ENCODE measurements around the gene CHST10.

CHST10 gene

DNA sequence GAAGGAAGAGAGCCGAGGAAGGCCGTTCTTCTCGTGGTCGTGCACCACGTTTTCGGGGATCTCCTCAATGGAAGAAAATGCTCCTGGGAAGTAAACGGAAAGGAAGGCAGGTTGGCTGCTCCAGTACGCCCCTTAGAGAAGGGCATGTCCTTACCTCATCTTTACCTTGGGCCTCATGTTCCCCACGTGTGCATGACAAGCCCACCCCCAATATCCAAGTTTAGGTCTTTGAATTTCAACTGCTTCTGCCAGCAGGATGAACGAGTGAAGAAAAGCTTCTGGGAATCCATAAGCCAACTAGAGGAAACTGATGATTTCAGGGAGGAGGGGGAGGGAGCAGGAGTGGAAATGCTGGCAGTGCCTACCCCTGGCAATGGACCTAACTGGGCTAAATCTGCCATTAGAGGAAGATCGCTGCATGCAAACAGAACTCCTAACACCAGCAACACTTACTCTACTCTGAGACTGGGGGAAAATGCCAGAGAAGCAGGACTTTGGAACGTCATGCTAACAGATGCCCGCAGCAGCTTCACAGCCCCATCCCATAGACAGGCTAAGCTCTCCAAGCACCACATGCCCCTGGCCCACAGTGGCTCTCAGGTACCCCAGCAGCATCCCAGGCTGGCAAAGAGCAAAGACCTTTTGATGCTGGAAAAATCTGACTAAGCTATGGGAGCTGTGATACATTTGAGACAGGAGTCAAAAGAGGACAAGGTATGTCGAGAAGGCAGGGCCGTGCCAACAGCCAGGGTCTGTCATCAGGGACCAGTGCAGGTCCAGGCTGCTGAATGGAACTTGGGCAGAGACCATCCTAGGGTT lies 21.7 kb downstream of the CHST10 start:
- Histone ChIP-seq H3K4me3 (ENCODE audit: insufficient read depth in 1 of 2, low read depth in 1 of 2, low read length in 2 of 2) (no peak overlapping the region), H3K23ac (ENCODE audit: low read length in 2 of 2) (no peak overlapping the region), H2BK120ac (ENCODE audit: low read depth, low read length) (no peak overlapping the region), H3K14ac (ENCODE audit: low read length in 2 of 2) (no peak overlapping the region), H3K27me3 (ENCODE audit: control insufficient read depth in 1 of 2, insufficient read depth in 1 of 2, low read length in 2 of 2) (no peaks in the 10 kb centered on the region), H2AFZ (ENCODE audit: low read depth, low read length) (no peak overlapping the region), H3K27ac (ENCODE audit: low read length, poor library complexity, severe bottlenecking) (no peak overlapping the region), H3K4me2 (ENCODE audit: low read length, poor library complexity, severe bottlenecking) (no peak overlapping the region), H3K9ac (ENCODE audit: low read length) (no peak overlapping the region), H3K4ac (ENCODE audit: low read depth in 1 of 2, low read length in 2 of 2) (no peak overlapping the region), H2AK5ac (ENCODE audit: low read length, severe bottlenecking) (no peak overlapping the region), H3K4me1 (ENCODE audit: control insufficient read depth, insufficient read depth, low read depth, low read length) (peaks cover 2% of the 10 kb centered on the region), H2BK12ac (ENCODE audit: low read length in 2 of 2) (no peak overlapping the region), H3K36me3 (ENCODE audit: control insufficient read depth in 1 of 2, insufficient read depth in 2 of 2, low read depth in 1 of 2, low read length in 2 of 2) (peaks cover 12 to 39% of the 10 kb centered on the region in 2 experiments), H2BK15ac (ENCODE audit: low read depth, poor library complexity, severe bottlenecking) (no peak overlapping the region), H2BK5ac (ENCODE audit: low read depth, low read length, poor library complexity, severe bottlenecking) (no peak overlapping the region), H3K18ac (ENCODE audit: low read depth in 1 of 2, low read length in 2 of 2) (no peak overlapping the region), H3K9me3 (ENCODE audit: control insufficient read depth, low read length) (no peaks in the 10 kb centered on the region), H3K79me1 (replicated peaks; ENCODE audit: low read length, poor library complexity, severe bottlenecking) (no peaks in the 10 kb centered on the region), H4K8ac (ENCODE audit: low read length) (no peak overlapping the region), H4K91ac (ENCODE audit: low read length) (no peak overlapping the region)
- 95% methylated on average over 14 of the region's 15 CpGs for WGBS
- DNase-seq, result no peak

DNA sequence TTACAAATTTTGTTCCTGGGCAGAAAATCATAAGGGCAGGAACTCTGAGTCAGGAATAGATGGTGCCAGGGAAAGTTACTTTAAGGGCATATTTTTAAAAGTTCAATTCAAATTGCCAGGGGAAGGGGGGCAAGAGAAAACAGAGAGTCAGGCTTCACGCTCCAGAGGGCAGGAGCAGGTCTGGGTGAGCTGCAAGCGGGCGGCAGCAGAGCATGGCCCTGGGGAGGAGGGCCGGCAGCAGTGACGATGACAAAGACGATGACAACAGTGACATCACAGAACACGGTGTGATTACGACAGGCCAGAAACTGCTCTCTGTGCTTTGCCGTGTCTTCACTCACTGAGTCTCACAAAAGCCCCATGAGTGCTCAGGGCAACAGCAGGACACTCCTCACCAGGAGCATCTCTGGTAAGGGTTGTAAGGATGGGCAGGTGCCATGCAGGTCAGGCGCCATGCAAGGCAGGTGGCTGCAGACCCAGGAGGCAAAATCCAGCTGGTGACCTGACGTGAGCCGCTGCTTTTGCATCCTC lies 23.3 kb downstream of the CHST10 start:
- Histone ChIP-seq H3K27ac (ENCODE audit: low read length, poor library complexity, severe bottlenecking) (no peak overlapping the region), H3K9ac (ENCODE audit: low read length) (no peak overlapping the region), H3K36me3 (ENCODE audit: control insufficient read depth in 1 of 2, insufficient read depth in 2 of 2, low read depth in 1 of 2, low read length in 2 of 2) (peaks cover 12 to 43% of the 10 kb centered on the region in 2 experiments), H3K23ac (ENCODE audit: low read length in 2 of 2) (no peak overlapping the region), H2BK120ac (ENCODE audit: low read depth, low read length) (no peak overlapping the region), H3K14ac (ENCODE audit: low read length in 2 of 2) (no peak overlapping the region), H2BK5ac (ENCODE audit: low read depth, low read length, poor library complexity, severe bottlenecking) (no peak overlapping the region), H3K9me3 (ENCODE audit: control insufficient read depth, low read length) (no peaks in the 10 kb centered on the region), H3K4me1 (ENCODE audit: control insufficient read depth, insufficient read depth, low read depth, low read length) (peaks cover 2% of the 10 kb centered on the region), H4K91ac (ENCODE audit: low read length) (no peak overlapping the region), H3K18ac (ENCODE audit: low read depth in 1 of 2, low read length in 2 of 2) (no peak overlapping the region), H2BK12ac (ENCODE audit: low read length in 2 of 2) (no peak overlapping the region), H3K27me3 (ENCODE audit: control insufficient read depth in 1 of 2, insufficient read depth in 1 of 2, low read length in 2 of 2) (no peaks in the 10 kb centered on the region), H3K4me2 (ENCODE audit: low read length, poor library complexity, severe bottlenecking) (no peak overlapping the region), H2AK5ac (ENCODE audit: low read length, severe bottlenecking) (no peak overlapping the region), H2AFZ (ENCODE audit: low read depth, low read length) (no peak overlapping the region), H2BK15ac (ENCODE audit: low read depth, poor library complexity, severe bottlenecking) (no peak overlapping the region), H3K79me1 (replicated peaks; ENCODE audit: low read length, poor library complexity, severe bottlenecking) (no peaks in the 10 kb centered on the region), H4K8ac (ENCODE audit: low read length) (no peak overlapping the region), H3K4me3 (ENCODE audit: insufficient read depth in 1 of 2, low read depth in 1 of 2, low read length in 2 of 2) (no peak overlapping the region), H3K4ac (ENCODE audit: low read depth in 1 of 2, low read length in 2 of 2) (no peak overlapping the region)
- WGBS, result 95% methylated on average over 12 of the region's 12 CpGs
- no peak for DNase-seq

- Histone ChIP-seq H2BK120ac (ENCODE audit: low read depth, low read length) (no peak overlapping the region), H2BK15ac (ENCODE audit: low read depth, poor library complexity, severe bottlenecking) (no peak overlapping the region), H3K4ac (ENCODE audit: low read depth in 1 of 2, low read length in 2 of 2) (no peak overlapping the region), H2BK12ac (ENCODE audit: low read length in 2 of 2) (no peak overlapping the region), H3K27me3 (ENCODE audit: control insufficient read depth in 1 of 2, insufficient read depth in 1 of 2, low read length in 2 of 2) (no peaks in the 10 kb centered on the region), H3K27ac (ENCODE audit: low read length, poor library complexity, severe bottlenecking) (no peak overlapping the region), H2BK5ac (ENCODE audit: low read depth, low read length, poor library complexity, severe bottlenecking) (no peak overlapping the region), H3K4me3 (ENCODE audit: insufficient read depth in 1 of 2, low read depth in 1 of 2, low read length in 2 of 2) (no peak overlapping the region), H3K9me3 (ENCODE audit: control insufficient read depth, low read length) (no peaks in the 10 kb centered on the region), H3K18ac (ENCODE audit: low read depth in 1 of 2, low read length in 2 of 2) (no peak overlapping the region), H4K8ac (ENCODE audit: low read length) (no peak overlapping the region), H3K36me3 (ENCODE audit: control insufficient read depth in 1 of 2, insufficient read depth in 2 of 2, low read depth in 1 of 2, low read length in 2 of 2) (peaks cover 12 to 43% of the 10 kb centered on the region in 2 experiments), H3K79me1 (replicated peaks; ENCODE audit: low read length, poor library complexity, severe bottlenecking) (no peaks in the 10 kb centered on the region), H2AK5ac (ENCODE audit: low read length, severe bottlenecking) (no peak overlapping the region), H3K23ac (ENCODE audit: low read length in 2 of 2) (no peak overlapping the region), H3K4me1 (ENCODE audit: control insufficient read depth, insufficient read depth, low read depth, low read length) (peaks cover 2% of the 10 kb centered on the region), H4K91ac (ENCODE audit: low read length) (no peak overlapping the region), H3K4me2 (ENCODE audit: low read length, poor library complexity, severe bottlenecking) (no peak overlapping the region), H3K9ac (ENCODE audit: low read length) (no peak overlapping the region), H3K14ac (ENCODE audit: low read length in 2 of 2) (no peak overlapping the region), H2AFZ (ENCODE audit: low read depth, low read length) (no peak overlapping the region)
- WGBS, result 97% methylated on average over 15 of the region's 15 CpGs
- DNase-seq, result no peak
These were observed 24.1 kb downstream of the CHST10 start for GRCh38 chr2:100393362-100393761.

GRCh38 chr2:100392715-100393114 lies 24.8 kb downstream of the CHST10 start:
- Histone ChIP-seq H3K36me3 (ENCODE audit: control insufficient read depth in 1 of 2, insufficient read depth in 2 of 2, low read depth in 1 of 2, low read length in 2 of 2) (peaks cover 12 to 40% of the 10 kb centered on the region in 2 experiments), H2AFZ (ENCODE audit: low read depth, low read length) (no peak overlapping the region), H2BK120ac (ENCODE audit: low read depth, low read length) (no peak overlapping the region), H3K4me2 (ENCODE audit: low read length, poor library complexity, severe bottlenecking) (no peak overlapping the region), H4K91ac (ENCODE audit: low read length) (no peak overlapping the region), H3K4ac (ENCODE audit: low read depth in 1 of 2, low read length in 2 of 2) (no peak overlapping the region), H2BK12ac (ENCODE audit: low read length in 2 of 2) (no peak overlapping the region), H4K8ac (ENCODE audit: low read length) (no peak overlapping the region), H3K9ac (ENCODE audit: low read length) (no peak overlapping the region), H3K4me3 (ENCODE audit: insufficient read depth in 1 of 2, low read depth in 1 of 2, low read length in 2 of 2) (no peak overlapping the region), H3K18ac (ENCODE audit: low read depth in 1 of 2, low read length in 2 of 2) (no peak overlapping the region), H3K14ac (ENCODE audit: low read length in 2 of 2) (no peak overlapping the region), H3K23ac (ENCODE audit: low read length in 2 of 2) (no peak overlapping the region), H3K27ac (ENCODE audit: low read length, poor library complexity, severe bottlenecking) (no peak overlapping the region), H3K79me1 (replicated peaks; ENCODE audit: low read length, poor library complexity, severe bottlenecking) (no peaks in the 10 kb centered on the region), H2BK15ac (ENCODE audit: low read depth, poor library complexity, severe bottlenecking) (no peak overlapping the region), H3K27me3 (ENCODE audit: control insufficient read depth in 1 of 2, insufficient read depth in 1 of 2, low read length in 2 of 2) (no peaks in the 10 kb centered on the region), H2AK5ac (ENCODE audit: low read length, severe bottlenecking) (no peak overlapping the region), H2BK5ac (ENCODE audit: low read depth, low read length, poor library complexity, severe bottlenecking) (no peak overlapping the region), H3K9me3 (ENCODE audit: control insufficient read depth, low read length) (no peaks in the 10 kb centered on the region), H3K4me1 (ENCODE audit: control insufficient read depth, insufficient read depth, low read depth, low read length) (peaks cover 2% of the 10 kb centered on the region)
- no peak for DNase-seq
- WGBS, result 97% methylated on average over 8 of the region's 8 CpGs

Data from mesenchymal stem cell (in vitro differentiated cells and primary cell).